NCI-H2107 (cell line): ENCODE results near the gene PARP11.

Experiments
- DNase-seq: peaks from one replicate; lab custom pipeline; 2025; lab: John Stamatoyannopoulos, UW

PARP11 gene

DNA sequence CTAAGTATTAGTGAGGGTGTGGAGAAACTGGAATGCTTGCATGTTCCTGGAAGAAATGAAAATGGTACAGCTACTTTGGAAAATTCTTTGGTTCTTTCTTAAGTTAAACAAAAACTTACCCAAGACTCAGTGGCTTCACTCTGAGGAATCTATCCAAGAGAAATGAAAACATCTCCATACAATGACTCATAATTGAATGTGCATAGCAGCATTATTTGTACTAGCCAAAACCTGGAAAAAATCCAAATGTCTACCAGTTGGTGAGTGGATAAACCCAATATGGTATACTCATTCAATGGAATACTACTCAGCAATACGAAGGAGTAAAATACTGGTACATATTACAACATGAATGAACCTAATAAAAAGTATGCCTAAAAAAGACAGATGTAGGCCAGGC, 102.3 kb downstream of the PARP11 start:
- DNase-seq = no peak

DNA sequence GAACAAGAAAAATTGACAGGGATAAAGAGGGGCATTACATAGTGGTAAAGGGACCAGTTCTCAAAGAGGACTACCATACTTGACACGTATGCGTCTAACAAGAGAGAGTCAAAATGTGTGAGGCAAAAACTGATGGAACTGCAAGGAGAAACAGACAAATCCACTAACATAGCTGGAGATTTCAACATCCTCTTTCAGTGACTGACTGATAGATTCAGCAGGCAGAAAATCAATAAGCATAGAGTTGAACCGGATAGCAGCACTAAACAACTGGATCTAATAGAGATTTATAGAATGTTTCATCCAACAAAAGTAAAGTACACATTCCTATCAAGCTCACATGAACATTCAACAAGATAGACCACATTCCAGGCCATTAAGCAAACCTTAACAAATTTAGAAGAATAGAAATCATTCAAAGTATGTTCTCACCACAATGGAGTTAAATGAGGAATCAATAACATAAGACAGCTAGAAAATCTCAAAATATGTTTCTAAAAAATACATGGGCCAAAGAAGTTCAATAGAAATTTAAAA, 104.2 kb downstream of the PARP11 start:
- DNase-seq = no peak

DNA sequence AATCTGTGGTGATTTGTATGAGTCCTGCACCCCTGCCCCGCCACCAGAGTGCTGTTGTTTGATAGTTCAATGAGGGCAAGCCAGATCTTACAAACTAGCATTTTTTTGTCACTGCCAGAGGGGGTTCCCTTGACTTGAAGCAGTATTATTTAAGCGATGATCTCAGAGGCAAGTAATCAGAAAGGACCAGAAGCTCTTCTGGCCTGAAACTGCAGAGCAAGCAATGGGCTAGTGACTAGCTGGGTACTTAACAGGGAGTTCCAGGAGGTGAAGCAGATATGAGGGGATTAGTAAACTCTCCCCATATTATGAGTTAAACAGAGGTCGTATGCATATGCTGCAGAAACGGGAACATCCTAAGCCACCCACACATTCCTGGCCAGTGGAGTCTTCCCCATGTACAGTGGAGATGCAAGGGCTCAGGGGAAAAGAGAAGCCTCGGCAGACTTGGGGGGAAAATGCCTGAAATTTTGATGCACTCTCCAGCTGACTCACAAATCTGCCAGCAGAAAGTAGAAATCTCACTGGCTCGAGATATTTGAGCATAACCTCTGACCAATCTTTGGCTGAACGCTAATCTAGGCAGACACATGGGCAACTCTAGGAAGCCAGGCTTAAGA, 112.0 kb downstream of the PARP11 start:
- no peak for DNase-seq

- DNase-seq = no peak
These were observed 113.3 kb downstream of the PARP11 start for GRCh38 chr12:3759878-3760277.
